ENCODE data around the gene RAD9A.

The RAD9A gene

GRCh38 chr11:67391304-67392182, at the start of gene RAD9A:
Gene RAD9A (plus strand): TSS chr11:67391986. CDS start chr11:67392045, 59 bp downstream.
- peak; percentile 85 to 93 for DNase-seq

DNA sequence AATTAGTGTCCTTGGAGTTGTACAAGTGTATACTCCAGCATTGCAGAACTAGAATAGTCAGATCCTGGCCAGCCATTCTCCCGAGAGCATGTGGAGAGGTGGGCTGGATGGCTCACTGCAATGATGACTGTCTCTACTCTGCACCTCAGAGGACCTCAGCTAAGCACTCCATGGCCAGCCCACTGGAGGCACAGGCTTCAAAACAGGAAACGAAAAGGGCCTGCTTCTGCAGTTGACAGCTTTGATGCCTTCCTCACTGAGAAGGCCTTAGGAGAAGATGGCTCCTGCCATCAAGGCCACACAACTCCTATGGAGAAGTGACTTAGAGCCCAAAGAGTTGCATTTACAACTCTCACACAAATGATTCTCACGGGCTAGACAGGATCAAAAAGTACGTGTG, 47.5 kb upstream of the RAD9A start:
- no peak for DNase-seq

GRCh38 chr11:67345247-67345919, 46.4 kb upstream of the RAD9A start:
- no peak for DNase-seq

GRCh38 chr11:67345920-67346819, 45.6 kb upstream of the RAD9A start:
- peak in 1 of 2 donors; percentile 12 for DNase-seq

DNA sequence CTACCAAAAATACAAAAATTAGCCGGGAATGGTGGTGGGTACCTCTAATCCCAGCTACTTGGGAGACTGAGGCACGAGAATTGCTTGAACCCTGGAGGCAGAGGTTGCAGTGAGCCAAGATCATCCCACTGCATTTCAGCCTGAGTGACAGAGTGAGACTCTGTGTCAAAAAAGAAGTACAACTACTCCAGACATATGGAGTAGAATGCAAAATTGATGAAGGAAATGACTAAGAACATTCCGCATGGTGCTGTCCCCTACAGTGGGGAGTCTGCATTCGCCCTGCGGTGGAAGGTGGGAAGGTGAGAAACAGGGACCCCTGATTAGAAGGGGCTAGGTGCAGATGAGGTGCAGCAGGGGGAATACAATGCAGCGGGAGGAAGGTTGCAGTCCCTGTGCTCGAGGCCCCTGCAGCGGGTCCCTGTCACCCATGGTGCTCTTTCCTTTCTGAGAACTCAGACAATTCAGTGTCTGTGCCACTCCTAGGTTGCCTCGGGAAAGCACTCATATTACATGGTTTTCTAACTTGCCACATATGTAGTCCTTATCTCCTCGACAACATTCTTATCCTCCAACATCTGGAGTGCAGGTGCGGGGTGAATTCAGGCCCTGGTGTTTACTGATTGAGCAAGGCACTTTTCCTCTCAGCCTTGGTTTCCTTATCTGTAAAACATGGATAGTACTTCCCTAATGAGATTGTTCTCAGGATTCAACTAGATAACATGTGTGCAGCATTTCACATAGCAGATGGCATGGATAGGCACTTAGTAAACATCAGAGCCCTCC, 43.6 kb upstream of the RAD9A start:
- DNase-seq = no peak

DNA sequence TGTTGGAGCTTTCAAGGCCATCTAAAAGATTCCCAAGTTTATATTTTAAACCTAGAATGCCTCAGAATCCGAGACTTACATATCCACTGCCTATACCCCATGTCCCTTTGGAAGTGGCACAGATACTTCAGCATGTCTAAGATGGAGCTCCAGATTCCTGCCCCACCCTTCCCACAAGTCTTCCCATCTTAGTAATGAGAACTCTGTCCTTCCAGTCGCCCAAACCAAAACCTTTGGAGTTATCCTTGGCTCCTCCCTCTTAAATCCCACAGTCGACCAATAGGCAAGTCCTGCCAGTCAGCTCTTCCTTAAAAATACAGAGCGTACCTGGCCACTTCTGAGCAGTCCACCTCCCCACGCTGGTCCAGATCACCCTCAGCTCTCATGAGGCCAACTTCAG, 42.8 kb upstream of the RAD9A start:
- no peak for DNase-seq

GRCh38 chr11:67349457-67349856, 42.3 kb upstream of the RAD9A start:
- no peak for DNase-seq

DNA sequence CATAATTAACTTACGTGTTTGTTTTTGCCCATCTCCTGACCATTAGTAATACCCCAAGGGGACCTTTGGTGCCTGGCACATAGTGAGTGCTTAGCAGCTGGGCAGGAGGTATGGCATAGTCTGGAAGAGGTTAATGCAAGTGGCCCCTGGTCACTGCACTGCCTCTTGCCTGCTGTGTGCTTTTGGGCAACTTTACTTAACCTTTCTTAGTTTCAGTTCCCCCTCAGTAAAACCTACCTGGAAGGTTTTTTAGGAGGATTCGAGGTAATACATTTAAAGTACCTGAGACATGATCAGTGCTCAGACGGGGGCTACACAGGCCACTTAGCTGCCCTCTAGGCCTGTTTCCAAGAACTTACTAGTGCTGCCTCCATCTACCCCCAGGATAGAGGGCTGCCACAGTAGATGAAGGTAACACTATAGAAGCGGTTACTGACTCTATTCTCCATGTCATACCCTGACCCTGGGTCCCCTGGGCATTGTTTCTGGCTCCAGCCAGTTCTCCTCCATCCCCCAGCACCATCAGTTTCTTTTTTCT, 41.8 kb upstream of the RAD9A start:
- no peak for DNase-seq

GRCh38 chr11:67351275-67352005, 40.3 kb upstream of the RAD9A start:
- peak in 1 of 2 donors; percentile 57 for DNase-seq

DNA sequence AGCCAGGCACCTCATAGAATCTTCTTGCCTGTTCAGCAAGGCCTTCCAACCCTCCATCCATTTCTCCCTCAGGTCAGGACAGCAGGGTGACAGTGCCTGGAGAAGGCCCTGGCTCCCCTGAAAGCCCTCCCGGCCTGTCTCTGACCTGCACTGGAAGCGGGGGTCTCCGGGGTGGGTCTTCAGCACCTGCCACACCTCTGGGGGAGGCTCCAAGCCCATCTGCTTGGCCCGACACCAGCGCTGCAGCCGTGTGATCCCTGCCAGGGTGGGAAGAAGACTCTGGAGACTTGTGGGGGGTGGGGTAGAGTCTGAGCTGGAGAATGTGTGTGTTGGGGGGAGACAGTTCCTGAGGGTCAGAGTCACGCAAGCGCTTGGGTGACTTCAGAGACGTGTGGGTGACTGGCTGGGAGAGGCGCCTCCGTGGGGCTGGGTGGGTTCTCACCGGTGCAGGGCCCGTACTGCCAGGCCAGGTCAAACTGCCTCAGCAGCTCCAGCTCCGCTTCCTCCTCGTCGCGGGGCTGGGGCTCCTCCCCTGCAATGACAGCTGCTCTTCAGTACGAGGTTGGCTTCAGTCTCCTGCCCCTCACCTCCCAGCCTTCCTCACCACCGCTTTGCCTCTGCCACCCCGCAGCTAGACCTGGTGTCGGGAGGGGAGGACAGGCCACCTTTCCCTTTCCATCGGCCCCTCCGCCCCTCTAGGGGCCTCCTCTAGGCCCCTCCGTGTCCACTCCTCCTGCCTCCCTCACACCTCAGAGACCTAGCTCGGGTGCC, 39.1 kb upstream of the RAD9A start:
- DNase-seq = no peak

- DNase-seq = peak; percentile 95 to 98
Measured at GRCh38 chr11:67353317-67354074, 38.3 kb upstream of the RAD9A start, which contains the start of gene POLD4. Gene POLD4 (minus strand): TSS chr11:67353546. CDS start chr11:67353399, 147 bp downstream.

DNA sequence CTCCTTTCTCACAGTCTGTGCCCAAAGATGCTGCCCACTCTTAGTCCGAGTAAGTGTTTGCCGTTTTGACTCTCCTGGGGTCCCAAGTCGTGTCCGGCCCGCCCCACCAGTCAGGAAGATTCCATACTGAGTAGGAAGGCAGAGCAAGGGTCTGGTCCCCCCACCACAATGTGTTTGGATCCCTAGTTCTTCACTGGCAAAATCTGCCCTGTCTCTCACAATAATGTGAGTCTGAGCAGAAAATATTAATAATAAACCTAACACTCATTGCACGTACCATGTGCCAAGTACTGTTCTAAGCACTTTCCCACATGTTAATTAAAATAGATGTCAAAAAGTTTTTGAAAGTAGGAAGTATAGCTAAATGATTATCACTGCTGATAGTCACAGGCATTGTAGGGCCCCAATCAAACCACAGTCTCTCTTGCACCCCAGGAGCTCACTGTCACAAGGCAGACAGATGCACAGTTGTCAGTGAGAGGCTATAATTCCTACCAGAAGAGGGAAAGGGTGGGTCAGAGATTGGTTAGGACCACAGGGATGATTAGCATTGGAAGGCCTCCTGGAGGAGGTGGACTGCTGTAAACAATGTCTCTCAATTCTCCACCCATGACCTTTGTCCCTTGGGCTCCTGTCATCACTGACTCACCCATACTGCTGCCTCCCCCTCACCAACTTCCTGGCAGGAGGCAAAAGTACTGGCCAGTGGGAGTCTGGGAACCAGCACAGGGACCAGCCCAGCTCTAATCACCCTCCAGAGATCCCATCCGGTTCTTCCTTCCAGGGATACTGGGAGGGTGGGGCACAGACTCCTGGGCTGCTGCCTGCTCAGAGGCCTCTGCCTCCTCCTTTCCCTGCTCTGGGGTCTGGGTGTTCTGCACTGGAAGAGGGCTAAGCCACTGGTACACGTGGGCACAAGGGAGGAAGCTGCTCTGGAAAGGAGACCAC, 37.4 kb upstream of the RAD9A start:
- DNase-seq = no peak

DNA sequence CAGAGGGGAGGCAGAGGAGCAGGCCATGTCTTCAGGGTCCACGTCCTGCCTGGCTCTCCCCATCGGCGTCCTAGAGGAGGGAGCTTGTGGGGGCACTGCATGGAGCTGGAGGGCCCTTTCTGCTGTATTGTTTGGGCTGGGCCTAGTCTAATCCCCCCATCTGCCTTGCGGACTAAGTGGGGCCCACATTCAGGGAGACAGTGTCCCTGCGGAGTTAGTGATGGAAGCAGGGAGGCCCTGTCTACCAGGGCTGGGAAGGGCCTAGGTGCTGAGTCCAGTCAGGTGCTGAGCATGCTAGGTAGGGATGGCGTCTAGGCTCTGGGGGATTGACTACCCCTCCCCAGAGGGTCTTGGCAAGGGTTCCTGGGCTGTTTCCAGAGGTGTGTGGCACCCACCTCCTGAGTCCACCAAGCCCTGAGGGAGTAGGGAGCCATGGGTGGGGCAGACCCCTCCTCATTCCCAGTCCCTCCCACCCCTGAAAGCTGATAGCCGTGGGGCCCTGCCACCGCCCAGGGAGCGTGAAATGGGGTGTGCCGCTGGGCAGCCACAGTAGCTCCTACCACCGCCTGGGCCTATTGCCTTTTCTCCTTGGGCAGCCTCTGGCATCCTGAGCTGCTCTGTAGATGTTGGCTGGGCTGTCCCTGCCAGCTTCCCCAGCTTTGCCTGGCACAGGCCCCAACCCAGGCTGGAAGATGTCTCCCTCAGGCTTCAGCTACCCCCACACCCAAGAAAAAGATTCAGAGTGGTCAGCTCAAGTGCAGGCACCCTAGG, 36.6 kb upstream of the RAD9A start:
- no peak for DNase-seq

GRCh38 chr11:67355794-67356386, 35.9 kb upstream of the RAD9A start:
- DNase-seq = no peak

- DNase-seq = no peak
Measured at GRCh38 chr11:67356387-67356863, 35.4 kb upstream of the RAD9A start.

DNA sequence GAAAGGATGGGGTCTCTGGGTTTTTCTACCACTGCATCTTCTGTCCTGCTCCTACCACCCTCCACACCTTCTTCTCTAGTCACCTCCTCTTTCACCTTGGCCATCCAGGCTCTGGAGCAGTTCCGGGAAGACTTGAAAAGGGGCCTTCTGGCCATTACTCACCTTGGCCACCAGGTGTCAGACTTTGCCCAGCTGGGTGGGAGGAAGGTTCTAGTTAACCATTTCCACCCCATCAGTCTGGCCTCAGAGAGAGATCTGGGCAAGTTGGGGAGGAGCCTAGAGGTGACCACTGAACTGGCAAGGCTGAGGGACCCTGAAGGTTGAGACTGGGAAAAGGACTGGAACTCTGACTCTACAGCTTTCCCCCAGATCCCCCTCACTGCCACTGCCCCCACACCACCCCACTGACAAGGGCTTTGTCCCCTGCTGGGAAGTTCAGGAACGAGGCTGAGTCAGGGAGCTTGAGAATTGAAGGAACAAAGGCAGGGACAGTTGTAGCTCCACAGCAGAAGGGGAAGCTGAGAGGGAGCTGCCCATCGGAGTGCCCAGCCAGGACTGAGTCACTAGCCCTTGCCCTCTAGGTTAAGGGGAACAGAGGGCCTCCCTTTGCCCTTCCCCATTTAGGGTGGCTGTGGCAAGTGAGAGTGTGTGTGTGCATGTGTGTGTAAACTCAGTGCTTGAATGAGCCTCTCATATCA, 34.8 kb upstream of the RAD9A start:
- DNase-seq = peak; percentile 47 to 48

Data from hippocampal formation (tissue), 2 donors.